Hepatocyte (in vitro differentiated cells): ENCODE results near the gene CUX1.

ENCODE experiments used
- EZH2 ChIP-seq: fragments of 200-600 bp; sonication (generic); IDR thresholded peaks from 2 replicates; pipeline ENCODE4 v1.6.1; 2016; ENCODE audit warnings: antibody characterized with exemption, mild to moderate bottlenecking, borderline replicate concordance
- EZH2phosphoT487 ChIP-seq: fragments of 200-600 bp; sonication (generic); IDR thresholded peaks from one replicate; pipeline ENCODE4 v1.6.1; 2018; ENCODE audit warnings: antibody characterized with exemption, mild to moderate bottlenecking, low read depth, moderate library complexity; ENCODE audit not compliant: unreplicated experiment, severe bottlenecking
- TF ChIP-seq, protein P1 (sequence below): fragments of 200-600 bp; sonication (generic); IDR thresholded peaks from 2 replicates; pipeline ENCODE4 v1.5.1; 2016; ENCODE audit warnings: antibody characterized with exemption, mild to moderate bottlenecking; ENCODE audit not compliant: poor library complexity

DNA sequence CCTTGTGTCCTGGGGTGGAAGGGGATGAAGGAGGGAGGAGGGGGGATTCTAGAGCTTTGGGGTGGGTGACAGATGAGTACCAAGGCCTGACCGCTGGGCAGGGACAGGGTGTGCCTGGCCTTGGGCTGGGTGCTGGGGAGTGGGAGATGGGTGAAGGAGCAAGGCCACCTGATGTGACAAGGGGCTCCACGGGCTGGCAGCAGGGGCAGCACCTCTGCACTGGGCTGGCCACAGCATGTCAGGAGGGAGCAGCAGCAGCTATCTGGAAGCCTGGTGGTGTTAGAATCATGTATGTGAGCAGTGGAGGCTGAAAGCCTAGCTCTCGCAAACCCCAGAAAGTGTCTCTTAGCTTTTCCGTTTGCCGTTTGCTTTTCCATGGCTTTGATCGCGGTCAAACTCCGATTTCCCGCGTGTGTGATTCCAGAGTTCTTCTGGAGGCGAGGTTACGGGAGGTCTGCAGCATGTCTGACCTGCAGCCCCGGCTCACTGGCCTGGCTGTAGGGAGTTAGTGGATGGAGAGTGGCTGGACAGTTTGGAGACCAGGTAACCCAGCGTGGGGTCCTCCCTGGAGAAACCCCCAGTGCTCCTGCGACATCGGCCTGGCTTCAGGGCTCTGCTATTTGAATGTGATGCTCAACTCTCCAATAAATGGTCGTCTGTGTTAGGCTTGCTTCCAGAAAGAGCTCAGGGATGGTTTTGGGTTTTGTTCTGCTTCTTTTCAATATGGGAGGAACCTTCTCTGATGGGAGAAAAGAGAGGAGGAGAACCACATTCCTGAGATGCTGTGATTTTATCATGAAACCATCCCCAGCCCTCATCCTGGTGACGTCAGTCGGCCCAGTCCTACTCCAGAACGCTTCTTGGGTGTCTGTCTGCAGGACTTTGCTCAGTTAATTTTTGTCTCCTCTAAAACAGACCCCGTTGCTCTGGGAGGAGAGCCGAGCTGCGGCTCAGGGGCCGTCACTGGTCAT is 105.5 kb downstream of the CUX1 start:
- no peak for TF ChIP-seq EZH2phosphoT487
- TF ChIP-seq, protein P1, sequence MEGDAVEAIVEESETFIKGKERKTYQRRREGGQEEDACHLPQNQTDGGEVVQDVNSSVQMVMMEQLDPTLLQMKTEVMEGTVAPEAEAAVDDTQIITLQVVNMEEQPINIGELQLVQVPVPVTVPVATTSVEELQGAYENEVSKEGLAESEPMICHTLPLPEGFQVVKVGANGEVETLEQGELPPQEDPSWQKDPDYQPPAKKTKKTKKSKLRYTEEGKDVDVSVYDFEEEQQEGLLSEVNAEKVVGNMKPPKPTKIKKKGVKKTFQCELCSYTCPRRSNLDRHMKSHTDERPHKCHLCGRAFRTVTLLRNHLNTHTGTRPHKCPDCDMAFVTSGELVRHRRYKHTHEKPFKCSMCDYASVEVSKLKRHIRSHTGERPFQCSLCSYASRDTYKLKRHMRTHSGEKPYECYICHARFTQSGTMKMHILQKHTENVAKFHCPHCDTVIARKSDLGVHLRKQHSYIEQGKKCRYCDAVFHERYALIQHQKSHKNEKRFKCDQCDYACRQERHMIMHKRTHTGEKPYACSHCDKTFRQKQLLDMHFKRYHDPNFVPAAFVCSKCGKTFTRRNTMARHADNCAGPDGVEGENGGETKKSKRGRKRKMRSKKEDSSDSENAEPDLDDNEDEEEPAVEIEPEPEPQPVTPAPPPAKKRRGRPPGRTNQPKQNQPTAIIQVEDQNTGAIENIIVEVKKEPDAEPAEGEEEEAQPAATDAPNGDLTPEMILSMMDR = no peak
- TF ChIP-seq EZH2 = no peak
